Nephron progenitor cell (in vitro differentiated cells): Measurements from ENCODE around the gene FARP1.

Experiments used
- DNase-seq: peaks from one replicate; pipeline ENCODE4 v3.0.0; 2021
- H3K27ac Mint-ChIP-seq: 2 replicates; pipeline ENCODE4 v1.8.0; 2021; ENCODE audit warnings: mild to moderate bottlenecking, moderate library complexity, mixed read lengths
- H3K27me3 Mint-ChIP-seq: 2 replicates; pipeline ENCODE4 v1.8.0; 2021; ENCODE audit warnings: mild to moderate bottlenecking, low read depth, mixed read lengths; ENCODE audit not compliant: poor library complexity
- H3K36me3 Mint-ChIP-seq: 2 replicates; pipeline ENCODE4 v1.8.0; 2021; ENCODE audit warnings: low read depth, mixed read lengths
- H3K4me1 Mint-ChIP-seq: 2 replicates; pipeline ENCODE4 v1.8.0; 2021; ENCODE audit warnings: mixed read lengths
- H3K4me3 Mint-ChIP-seq: 2 replicates; pipeline ENCODE4 v1.8.0; 2021; ENCODE audit warnings: mild to moderate bottlenecking, moderate library complexity, mixed read lengths
- H3K9me3 Mint-ChIP-seq: 2 replicates; pipeline ENCODE4 v1.8.0; 2021; ENCODE audit warnings: mild to moderate bottlenecking, moderate library complexity, mixed read lengths
- TF ChIP-seq, protein P1 (sequence below): fragments of 200-600 bp; sonication (generic); IDR thresholded peaks from 2 replicates; pipeline ENCODE4 v1.5.0; 2021; ENCODE audit warnings: antibody characterized with exemption

Gene FARP1

DNA sequence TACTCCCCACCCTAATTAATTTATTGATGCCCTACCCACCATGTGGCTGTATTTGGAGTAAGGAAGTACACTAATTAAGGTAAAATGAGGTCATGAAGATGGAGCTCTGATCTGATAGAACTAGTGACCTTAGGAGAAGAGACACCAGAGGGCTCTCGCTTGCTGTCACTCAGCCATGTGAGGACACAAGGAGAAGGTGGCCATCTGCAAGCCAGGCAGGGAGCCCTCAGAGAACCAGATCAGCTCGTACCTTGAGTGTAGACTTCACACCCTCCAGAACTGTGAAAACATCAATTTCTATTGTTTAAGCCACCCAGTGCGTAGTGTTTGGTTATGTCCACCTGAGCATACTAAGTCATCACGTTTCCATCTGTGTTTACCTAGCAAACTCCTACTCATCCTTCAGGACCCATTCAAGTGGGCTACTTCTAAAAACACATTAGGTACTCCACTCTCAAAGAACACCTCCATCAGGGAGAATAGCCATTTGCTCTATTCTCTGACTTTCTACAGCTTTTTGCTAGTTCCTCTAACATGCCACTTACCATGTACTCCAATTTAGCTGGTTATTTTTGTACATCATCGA is 191.8 kb downstream of the FARP1 start:
- peaks cover 9% of the 10 kb centered on the region for H3K27me3 Mint-ChIP-seq
- H3K9me3 Mint-ChIP-seq = peaks cover 31% of the 10 kb centered on the region
- H3K4me3 Mint-ChIP-seq = no peak overlapping the region
- H3K4me1 Mint-ChIP-seq = peaks cover 42% of the 10 kb centered on the region
- H3K36me3 Mint-ChIP-seq = peaks cover 69% of the 10 kb centered on the region
- no peak overlapping the region for H3K27ac Mint-ChIP-seq
- TF ChIP-seq, protein P1, sequence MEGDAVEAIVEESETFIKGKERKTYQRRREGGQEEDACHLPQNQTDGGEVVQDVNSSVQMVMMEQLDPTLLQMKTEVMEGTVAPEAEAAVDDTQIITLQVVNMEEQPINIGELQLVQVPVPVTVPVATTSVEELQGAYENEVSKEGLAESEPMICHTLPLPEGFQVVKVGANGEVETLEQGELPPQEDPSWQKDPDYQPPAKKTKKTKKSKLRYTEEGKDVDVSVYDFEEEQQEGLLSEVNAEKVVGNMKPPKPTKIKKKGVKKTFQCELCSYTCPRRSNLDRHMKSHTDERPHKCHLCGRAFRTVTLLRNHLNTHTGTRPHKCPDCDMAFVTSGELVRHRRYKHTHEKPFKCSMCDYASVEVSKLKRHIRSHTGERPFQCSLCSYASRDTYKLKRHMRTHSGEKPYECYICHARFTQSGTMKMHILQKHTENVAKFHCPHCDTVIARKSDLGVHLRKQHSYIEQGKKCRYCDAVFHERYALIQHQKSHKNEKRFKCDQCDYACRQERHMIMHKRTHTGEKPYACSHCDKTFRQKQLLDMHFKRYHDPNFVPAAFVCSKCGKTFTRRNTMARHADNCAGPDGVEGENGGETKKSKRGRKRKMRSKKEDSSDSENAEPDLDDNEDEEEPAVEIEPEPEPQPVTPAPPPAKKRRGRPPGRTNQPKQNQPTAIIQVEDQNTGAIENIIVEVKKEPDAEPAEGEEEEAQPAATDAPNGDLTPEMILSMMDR = no peak
- no peak for DNase-seq

DNA sequence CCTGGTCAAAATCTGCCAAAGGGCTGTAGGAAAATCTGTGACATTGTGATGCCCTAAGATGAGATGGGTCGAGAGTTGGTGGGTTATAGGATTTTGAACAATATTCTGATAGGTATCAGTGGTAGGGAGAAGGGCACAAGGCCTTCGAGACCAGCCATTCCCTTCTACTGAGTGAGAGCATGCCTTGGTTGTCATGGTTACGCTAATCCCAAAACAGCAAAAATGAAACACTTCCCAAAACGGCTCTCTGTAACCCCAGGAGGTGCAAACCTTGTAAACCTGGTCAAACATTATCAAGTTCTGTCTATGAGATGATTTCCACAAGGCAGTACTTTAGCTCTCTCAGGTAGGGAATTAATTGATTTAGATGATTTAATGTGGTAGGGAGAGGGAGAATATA is 192.8 kb downstream of the FARP1 start:
- no peak for DNase-seq
- peaks cover 71% of the 10 kb centered on the region for H3K36me3 Mint-ChIP-seq
- H3K9me3 Mint-ChIP-seq = peaks cover 31% of the 10 kb centered on the region
- peaks cover 9% of the 10 kb centered on the region for H3K27me3 Mint-ChIP-seq
- TF ChIP-seq, protein P1 = no peak
- peaks cover 39% of the 10 kb centered on the region for H3K4me1 Mint-ChIP-seq
- no peak overlapping the region for H3K4me3 Mint-ChIP-seq
- no peak overlapping the region for H3K27ac Mint-ChIP-seq

DNA sequence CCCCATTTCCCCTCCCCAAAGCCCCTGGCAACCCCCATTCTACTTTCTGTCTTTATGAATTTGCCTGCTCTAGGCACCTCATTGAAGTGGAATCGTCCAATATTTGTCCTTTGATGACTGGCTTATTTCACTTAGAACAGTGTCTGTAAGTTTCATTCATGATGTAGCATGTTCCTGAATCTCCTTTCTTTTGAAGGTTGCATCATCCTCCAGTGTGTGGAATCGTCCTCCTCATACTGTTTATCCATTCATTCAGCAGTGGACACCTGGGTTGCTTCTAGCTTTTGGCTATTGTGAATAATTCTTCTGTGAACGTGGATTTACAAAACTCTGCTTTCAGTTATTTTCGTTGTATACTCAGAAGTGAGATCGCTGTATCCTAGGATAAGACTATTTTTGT is 195.4 kb downstream of the FARP1 start:
- peaks cover 60% of the 10 kb centered on the region for H3K36me3 Mint-ChIP-seq
- H3K4me1 Mint-ChIP-seq = peaks cover 27% of the 10 kb centered on the region
- no peak overlapping the region for H3K4me3 Mint-ChIP-seq
- peaks cover 31% of the 10 kb centered on the region for H3K9me3 Mint-ChIP-seq
- TF ChIP-seq, protein P1 = no peak
- peak overlapping the region; percentile 49 for H3K27ac Mint-ChIP-seq
- DNase-seq = no peak
- peaks cover 6% of the 10 kb centered on the region for H3K27me3 Mint-ChIP-seq

DNA sequence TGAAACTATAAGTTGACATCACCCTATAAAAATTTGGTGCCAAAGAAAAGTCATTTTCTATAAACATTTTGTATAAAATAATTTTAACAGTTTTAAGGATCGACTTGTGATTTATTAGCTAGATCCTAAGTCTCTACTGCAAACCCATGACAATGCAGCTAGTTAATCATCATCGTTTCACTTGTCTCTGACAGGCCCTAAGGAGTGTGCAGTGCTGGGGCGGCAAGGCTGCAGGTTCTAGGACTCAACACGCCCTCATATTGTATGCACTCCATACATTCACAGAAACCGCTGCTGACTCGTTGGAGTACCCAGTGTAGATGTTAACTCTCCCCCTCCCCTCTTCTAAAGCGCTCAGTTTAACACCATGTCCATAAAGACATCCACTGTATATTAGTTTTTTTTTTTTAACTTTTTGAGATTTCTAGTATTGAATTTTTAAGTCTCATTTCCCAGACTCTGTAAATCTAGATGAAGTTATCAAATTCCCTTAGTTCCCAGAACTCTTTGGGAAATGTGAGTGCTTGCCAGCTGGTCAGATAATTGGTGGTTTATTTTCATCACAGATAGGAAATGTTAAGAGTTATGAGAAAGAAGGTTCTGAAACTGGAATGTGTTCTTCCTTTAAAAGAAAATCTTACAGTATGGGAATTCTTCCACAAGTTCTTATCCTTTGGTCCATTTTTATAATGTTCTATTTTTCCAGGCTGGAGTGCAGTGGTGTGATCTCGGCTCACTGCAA is 197.0 kb downstream of the FARP1 start:
- Mint-ChIP-seq H3K4me1 (peaks cover 31% of the 10 kb centered on the region), H3K9me3 (peaks cover 16% of the 10 kb centered on the region), H3K27ac (no peak overlapping the region), H3K36me3 (peaks cover 57% of the 10 kb centered on the region), H3K27me3 (peaks cover 5% of the 10 kb centered on the region), H3K4me3 (no peak overlapping the region)
- no peak for DNase-seq
- TF ChIP-seq, protein P1 = no peak

DNA sequence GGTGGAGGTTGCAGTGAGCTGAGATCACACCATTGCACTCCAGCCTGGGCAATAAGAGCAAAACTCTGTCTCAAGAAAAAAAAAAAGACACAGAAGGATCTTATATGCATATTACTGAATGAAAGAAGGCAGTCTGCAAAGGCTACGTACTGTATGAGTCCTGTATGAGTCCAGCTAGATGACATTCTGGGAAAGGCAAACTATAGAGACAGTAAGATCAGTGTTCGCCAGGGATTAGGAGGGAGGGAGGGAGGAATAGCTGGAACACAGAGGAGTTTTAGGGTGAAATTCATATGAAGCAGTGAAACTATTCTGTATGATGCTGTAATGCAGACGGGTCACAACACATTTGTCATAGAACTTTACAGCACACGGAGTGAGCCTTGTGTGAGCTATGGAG is 200.1 kb downstream of the FARP1 start:
- Mint-ChIP-seq H3K36me3 (peaks cover 65% of the 10 kb centered on the region), H3K27me3 (peaks cover 5% of the 10 kb centered on the region), H3K4me3 (no peak overlapping the region), H3K27ac (no peak overlapping the region), H3K9me3 (no peaks in the 10 kb centered on the region), H3K4me1 (peaks cover 38% of the 10 kb centered on the region)
- DNase-seq = no peak
- TF ChIP-seq, protein P1 = no peak

DNA sequence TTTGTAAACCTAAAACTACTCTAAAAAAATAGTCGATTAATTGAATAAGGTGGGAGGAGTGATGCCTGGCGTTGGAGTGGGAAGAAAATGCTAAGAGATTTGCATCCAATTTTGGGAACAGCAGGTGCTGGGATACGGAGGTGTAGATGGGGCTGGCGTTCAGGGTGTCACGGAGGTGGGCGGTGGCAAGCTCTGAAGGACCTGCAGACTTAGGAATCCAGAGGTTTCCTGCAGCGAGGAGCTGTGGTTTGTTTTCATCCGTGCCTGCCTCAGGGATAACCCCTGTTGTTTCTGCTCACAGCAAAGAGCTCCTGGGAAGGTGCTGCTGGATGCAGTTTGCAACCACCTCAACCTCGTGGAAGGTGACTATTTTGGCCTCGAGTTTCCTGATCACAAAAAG is 200.6 kb downstream of the FARP1 start:
- Mint-ChIP-seq H3K4me3 (no peak overlapping the region), H3K9me3 (no peaks in the 10 kb centered on the region), H3K27ac (peak overlapping the region; percentile 31), H3K27me3 (peaks cover 9% of the 10 kb centered on the region), H3K36me3 (peaks cover 65% of the 10 kb centered on the region), H3K4me1 (peaks cover 39% of the 10 kb centered on the region)
- no peak for DNase-seq
- TF ChIP-seq, protein P1 = no peak
